Upper lobe of left lung (tissue), 6 donors: ENCODE measurements around the gene ZNF581. TPM values are rescaled to one million over a fixed set of nuclear protein-coding genes. Genes with fewer than 3 reads are reported as not detected.
A peak's percentile ranks its signal among the peaks of the same experiment; 100 is the strongest.

ENCODE experiments used
- ATAC-seq, 2 donors: fragments of 200-7000 bp; cut with Tn5 transposase; one replicate each; pipeline ENCODE4 v1.9.1; 2022; ENCODE audit warnings: mild to moderate bottlenecking in 2 of 2, moderate library complexity in 2 of 2; ENCODE audit not compliant: low FRiP score in 2 of 2
- DNase-seq, 2 donors: peaks; one replicate each; pipeline ENCODE4 v3.0.0-alpha.2; 2019 to 2020
- H3K27ac ChIP-seq, 4 donors: fragments of 200-600 bp; sonication (generic); one replicate each; pipeline ENCODE4 v1.5.1; 2016 to 2019
- H3K27me3 ChIP-seq, 4 donors: fragments of 200-600 bp; sonication (generic); one replicate each; pipeline ENCODE4 v1.5.1; 2017 to 2019
- H3K36me3 ChIP-seq, 4 donors: fragments of 200-600 bp; sonication (generic); one replicate each; pipeline ENCODE4 v1.5.1; 2016 to 2019
- H3K4me1 ChIP-seq, 4 donors: fragments of 200-600 bp; sonication (generic); one replicate each; pipeline ENCODE4 v1.5.1; 2018 to 2019
- H3K4me3 ChIP-seq, 4 donors: fragments of 200-600 bp; sonication (generic); one replicate each; pipeline ENCODE4 v1.5.1; 2017 to 2019; ENCODE audit warnings: mild to moderate bottlenecking in 2 of 4, moderate library complexity in 1 of 4
- H3K9me3 ChIP-seq, 4 donors: fragments of 200-600 bp; sonication (generic); one replicate each; pipeline ENCODE4 v1.5.1; 2018 to 2019
- CTCF ChIP-seq, 6 experiments: fragments of 450-650 bp in 4 of 6; fragments of 200-600 bp in 2 of 6; sonication (generic) in 2 of 6; IDR thresholded peaks; one replicate each; pipeline ENCODE4 v1.5.1; 2016 to 2019; ENCODE audit warnings: antibody characterized with exemption in 6 of 6
- EP300 ChIP-seq, 4 donors: sonication (generic); formaldehyde crosslinking; IDR thresholded peaks; one replicate each; pipeline ENCODE4 v1.5.1; 2017; ENCODE audit warnings: antibody characterized with exemption in 4 of 4, control low read depth in 2 of 4
- POLR2A ChIP-seq, 4 donors: fragments of 450-650 bp; IDR thresholded peaks; one replicate each; pipeline ENCODE4 v1.5.1; 2016 to 2017; ENCODE audit warnings: antibody characterized with exemption in 4 of 4, mild to moderate bottlenecking in 2 of 4
- POLR2AphosphoS5 ChIP-seq, 2 donors: sonication (generic); formaldehyde crosslinking; IDR thresholded peaks; one replicate each; pipeline ENCODE4 v1.5.1; 2017; ENCODE audit warnings: antibody characterized with exemption in 2 of 2
- WGBS, 2 donors: methylation state at CpG; one replicate each; pipeline ENCODE4 v1.1.5; 2017 to 2018; 5-methylcytosine and 5-hydroxymethylcytosine counted together
- total RNA-seq, 6 donors: library from RNA; depleted of rRNA in 4 of 6; stranded (reverse); fragments of >200 nt in 4 of 6; gene quantifications; one replicate each; pipeline versions ENCODE4 v1.1.0 to v1.2.1, GENCODE V29; 2016 to 2021
- donor health status: DM: no; HTN: no; CAD: no; lungs with moderate emphysema.
- donor health status: DM: no; HTN: yes; CAD: no; lungs with severe emphysema.

The ZNF581 gene
- total RNA-seq, 6 donors from 2014 or later = 15.6 to 38.8 (median 21.9) TPM

DNA sequence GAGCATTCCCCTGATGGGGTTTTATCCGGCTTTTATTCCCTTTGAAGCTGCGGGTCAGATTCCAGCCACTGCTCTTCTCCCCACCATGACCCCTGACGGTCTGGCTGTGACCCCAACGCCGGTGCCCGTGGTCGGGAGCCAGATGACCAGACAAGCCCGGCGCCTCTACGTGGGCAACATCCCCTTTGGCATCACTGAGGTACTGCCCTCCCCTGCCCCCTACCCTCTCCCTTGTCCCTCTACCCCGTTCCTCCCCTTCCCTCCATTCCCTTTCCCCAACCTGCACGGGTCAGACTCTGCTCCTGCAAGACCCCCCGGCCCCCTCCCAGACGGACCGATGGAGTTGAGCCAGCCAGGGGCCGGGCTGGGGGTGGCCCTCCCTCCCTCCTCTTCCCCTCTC, 17.5 kb downstream of the ZNF581 start:
- no peak for ATAC-seq
- 78 to 90% methylated on average over 16 of the region's 16 CpGs for WGBS, 2 donors
- no peak for DNase-seq
- H3K9me3 ChIP-seq = no peaks in the 10 kb centered on the region
- H3K27ac ChIP-seq = no peak overlapping the region
- H3K4me3 ChIP-seq = no peak overlapping the region
- no peaks in the 10 kb centered on the region for H3K27me3 ChIP-seq
- H3K4me1 ChIP-seq = peaks cover 32 to 43% (median 40%) of the 10 kb centered on the region in 4 donors
- H3K36me3 ChIP-seq = peaks cover 39 to 72% (median 70%) of the 10 kb centered on the region in 4 donors
- TF ChIP-seq CTCF (IDR thresholded peaks at IDR 0.05) (no peak), POLR2A (IDR thresholded peaks at IDR 0.05) (no peak), POLR2AphosphoS5 (IDR thresholded peaks at IDR 0.05) (no peak), EP300 (IDR thresholded peaks at IDR 0.05) (no peak)

DNA sequence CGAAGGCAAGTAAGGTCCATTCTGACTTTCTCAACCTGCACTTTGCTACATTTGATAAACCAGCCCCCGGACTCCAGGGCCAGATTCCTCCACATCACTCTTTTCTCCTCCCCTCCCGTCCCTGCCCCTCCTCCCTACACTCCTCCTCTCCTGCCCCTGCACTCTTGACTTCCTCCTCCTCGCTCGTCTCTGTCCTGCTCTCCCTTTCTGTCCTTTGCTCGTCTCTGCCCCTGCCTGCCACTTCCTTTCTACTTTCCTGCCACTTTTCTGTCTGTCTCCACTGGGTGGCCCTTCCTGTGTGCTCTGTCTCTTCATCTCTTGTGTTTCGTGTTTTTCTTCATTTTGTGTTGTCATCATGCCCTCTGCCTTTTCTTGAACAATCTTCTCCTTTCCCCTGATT, 18.4 kb downstream of the ZNF581 start:
- TF ChIP-seq POLR2A (IDR thresholded peaks at IDR 0.05) (no peak), CTCF (IDR thresholded peaks at IDR 0.05) (no peak), EP300 (IDR thresholded peaks at IDR 0.05) (no peak), POLR2AphosphoS5 (IDR thresholded peaks at IDR 0.05) (no peak)
- no peaks in the 10 kb centered on the region for H3K27me3 ChIP-seq
- DNase-seq = no peak
- H3K4me1 ChIP-seq = peaks cover 24 to 34% (median 32%) of the 10 kb centered on the region in 4 donors
- 56 to 74% methylated on average over 7 of the region's 7 CpGs for whole genome bisulfite sequencing, 2 donors
- peaks cover 42 to 81% (median 78%) of the 10 kb centered on the region in 4 donors for H3K36me3 ChIP-seq
- no peak for ATAC-seq
- no peak overlapping the region for H3K27ac ChIP-seq
- no peak overlapping the region for H3K4me3 ChIP-seq
- no peaks in the 10 kb centered on the region for H3K9me3 ChIP-seq

DNA sequence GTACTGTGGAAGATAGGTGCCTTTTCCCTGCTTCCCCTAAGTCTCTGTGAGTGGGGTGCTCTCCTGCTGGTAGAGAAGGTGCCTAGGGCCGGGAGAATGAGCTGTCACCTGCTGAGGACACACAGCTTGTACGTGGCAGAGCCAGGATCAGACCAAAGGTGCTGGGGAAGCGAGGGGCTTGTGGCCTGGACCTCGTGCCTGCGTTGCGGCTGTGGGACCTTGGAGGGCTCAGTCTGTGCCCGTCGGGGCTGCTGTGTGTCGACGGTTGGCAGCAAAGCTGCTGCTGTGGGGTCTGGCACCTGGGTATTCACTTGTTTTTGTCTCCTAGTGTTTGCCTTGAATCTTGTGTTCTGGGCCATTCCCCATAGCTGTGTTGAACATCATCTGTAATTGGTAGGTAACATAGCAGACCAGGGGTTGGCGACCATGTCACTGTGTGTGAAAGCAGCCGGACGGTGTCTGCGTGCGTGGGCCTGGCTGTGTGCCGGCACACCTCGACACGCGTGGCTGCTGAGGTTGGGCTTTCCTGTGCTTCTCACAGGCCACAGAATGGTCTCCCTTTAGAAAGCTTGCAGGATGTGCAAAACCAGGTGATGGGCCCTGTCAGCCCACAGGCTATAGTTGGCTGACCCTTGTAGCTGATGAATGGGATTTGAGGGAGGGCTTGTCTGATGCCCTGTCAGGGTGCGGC, 20.5 kb downstream of the ZNF581 start:
- H3K27me3 ChIP-seq = no peaks in the 10 kb centered on the region
- H3K4me1 ChIP-seq = peaks cover 2 to 18% (median 10%) of the 10 kb centered on the region in 4 donors
- H3K36me3 ChIP-seq = peaks cover 51 to 100% (median 97%) of the 10 kb centered on the region in 4 donors
- H3K9me3 ChIP-seq = no peaks in the 10 kb centered on the region
- TF ChIP-seq CTCF (IDR thresholded peaks at IDR 0.05) = no peak
- no peak for TF ChIP-seq POLR2A (IDR thresholded peaks at IDR 0.05)
- no peak for TF ChIP-seq POLR2AphosphoS5 (IDR thresholded peaks at IDR 0.05)
- TF ChIP-seq EP300 (IDR thresholded peaks at IDR 0.05) = no peak
- H3K4me3 ChIP-seq = no peak overlapping the region
- DNase-seq = peak in 1 of 2 donors; percentile 52
- WGBS, 2 donors = 92 to 96% methylated on average over 19 of the region's 20 CpGs
- ATAC-seq = no peak
- no peak overlapping the region for H3K27ac ChIP-seq

GRCh38 chr19:55666343-55667005, 23.0 kb downstream of the ZNF581 start:
- ATAC-seq (no peak), DNase-seq (no peak)
- Histone ChIP-seq H3K4me1 (peaks cover 0 to 14% (median 0%) of the 10 kb centered on the region in 4 donors), H3K27me3 (no peaks in the 10 kb centered on the region), H3K36me3 (peaks cover 61 to 100% (median 92%) of the 10 kb centered on the region in 4 donors), H3K9me3 (no peaks in the 10 kb centered on the region), H3K4me3 (no peak overlapping the region), H3K27ac (no peak overlapping the region)
- no peak for TF ChIP-seq POLR2A (IDR thresholded peaks at IDR 0.05)
- TF ChIP-seq CTCF (IDR thresholded peaks at IDR 0.05) = no peak
- no peak for TF ChIP-seq EP300 (IDR thresholded peaks at IDR 0.05)
- no peak for TF ChIP-seq POLR2AphosphoS5 (IDR thresholded peaks at IDR 0.05)
- 86 to 87% methylated on average over 9 to 12 of the region's 12 CpGs for WGBS, 2 donors
